Left forelimb (tissue), 1 donor: Measurements from ENCODE around the gene NDUFV1.
"Not testable (repeated sequence)": the region's sequence is repeated elsewhere in the genome, so short reads cannot be mapped to it uniquely, and the experiment has no call there.

Source experiments
- DNase-seq: peaks from one replicate; pipeline ENCODE4 v3.0.0-alpha.2; 2018; ENCODE audit warnings: low spot score

The NDUFV1 gene

GRCh38 chr11:67611704-67612587, 5.2 kb downstream of the NDUFV1 start:
- no peak for DNase-seq

DNA sequence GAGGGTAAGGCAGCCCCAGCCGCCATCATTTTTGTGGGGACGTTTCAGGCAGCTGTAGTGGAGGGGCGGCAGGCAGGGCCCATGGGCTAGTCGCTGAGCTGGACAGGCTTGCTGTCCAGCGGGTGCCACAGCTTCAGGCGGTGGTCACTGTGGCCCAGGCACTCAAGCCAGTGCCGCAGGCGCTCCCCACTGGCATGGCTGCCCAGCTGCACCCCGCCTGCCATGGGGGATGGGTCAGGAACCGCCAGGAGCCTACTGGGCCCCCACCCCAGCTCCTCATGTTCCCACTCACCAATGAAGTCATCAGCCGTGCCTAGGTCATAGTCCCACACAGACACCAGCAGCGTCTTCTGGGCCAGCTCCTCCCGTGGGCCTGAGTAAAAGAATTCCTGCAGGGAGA, 6.0 kb downstream of the NDUFV1 start:
- DNase-seq: no peak

DNA sequence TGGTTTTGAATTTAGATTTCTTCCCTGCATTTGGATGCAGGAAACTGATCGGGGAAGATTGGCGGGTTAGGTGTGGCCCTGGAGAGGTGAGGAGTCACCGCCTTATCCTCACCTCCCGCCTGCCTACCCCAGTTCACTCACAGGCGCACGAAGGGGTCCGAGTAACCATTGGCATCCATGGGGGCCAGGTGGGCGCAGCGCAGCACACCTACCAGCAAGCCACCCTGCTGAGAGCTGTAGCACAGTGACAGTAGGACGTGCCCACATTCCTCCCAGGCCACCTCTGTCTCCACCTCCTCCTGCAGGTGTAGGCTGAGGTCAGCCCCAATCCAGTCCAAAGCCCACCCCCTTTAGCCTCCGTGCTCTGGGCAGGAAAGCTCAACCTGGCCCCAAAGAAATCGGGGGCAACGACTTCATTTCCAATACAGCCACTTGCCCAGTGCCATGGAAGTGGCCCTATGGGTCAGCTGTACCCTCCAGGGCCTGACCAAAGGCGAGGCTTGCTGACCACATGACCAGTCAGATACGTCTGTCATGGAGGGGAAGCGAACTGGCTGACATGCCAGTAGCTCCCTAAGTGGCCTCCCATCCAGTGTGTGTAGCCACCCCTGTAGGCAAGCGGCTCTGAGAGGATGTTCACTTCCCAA, 6.7 kb downstream of the NDUFV1 start:
- DNase-seq: no peak

DNA sequence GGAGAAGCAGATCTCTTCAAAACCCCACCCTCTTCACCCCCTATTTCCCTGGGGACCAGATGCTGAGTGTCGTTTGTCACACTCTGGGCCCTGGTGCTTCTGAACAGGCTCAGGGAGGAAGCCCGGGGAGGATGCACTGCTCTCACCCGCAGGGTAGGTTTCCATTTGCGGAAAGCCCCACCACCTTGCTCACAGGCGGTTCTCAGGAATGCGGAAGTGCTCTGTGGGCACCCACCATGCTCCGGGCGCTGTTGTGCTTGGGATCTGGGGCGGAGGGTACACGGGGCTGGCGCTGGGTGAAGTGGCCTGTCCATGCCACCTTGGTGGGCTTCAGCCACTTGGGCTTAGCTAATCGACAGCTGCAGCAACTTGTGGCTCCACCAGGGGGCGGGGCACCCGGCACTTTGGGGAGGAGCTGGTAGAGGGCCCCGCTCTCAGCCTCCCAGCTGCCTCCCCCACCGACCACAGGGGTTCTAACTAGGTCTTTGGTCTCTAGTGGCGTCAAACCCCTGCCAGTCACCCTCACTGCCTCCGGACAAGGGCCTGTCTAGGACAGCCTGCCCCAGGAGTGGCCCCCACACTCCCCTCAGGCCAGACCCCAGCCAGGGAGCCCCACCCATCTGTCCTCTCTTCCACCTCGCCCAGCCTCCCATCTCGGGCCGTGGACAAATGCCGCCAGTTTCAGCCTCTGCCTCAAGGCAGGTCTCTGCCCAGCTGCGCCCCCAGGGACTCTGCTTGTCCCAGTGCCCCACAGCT, 7.4 kb downstream of the NDUFV1 start:
- DNase-seq: no peak

GRCh38 chr11:67614730-67615714, 8.3 kb downstream of the NDUFV1 start:
- no peak for DNase-seq

GRCh38 chr11:67615728-67616430, 9.1 kb downstream of the NDUFV1 start:
- DNase-seq: no peak

DNA sequence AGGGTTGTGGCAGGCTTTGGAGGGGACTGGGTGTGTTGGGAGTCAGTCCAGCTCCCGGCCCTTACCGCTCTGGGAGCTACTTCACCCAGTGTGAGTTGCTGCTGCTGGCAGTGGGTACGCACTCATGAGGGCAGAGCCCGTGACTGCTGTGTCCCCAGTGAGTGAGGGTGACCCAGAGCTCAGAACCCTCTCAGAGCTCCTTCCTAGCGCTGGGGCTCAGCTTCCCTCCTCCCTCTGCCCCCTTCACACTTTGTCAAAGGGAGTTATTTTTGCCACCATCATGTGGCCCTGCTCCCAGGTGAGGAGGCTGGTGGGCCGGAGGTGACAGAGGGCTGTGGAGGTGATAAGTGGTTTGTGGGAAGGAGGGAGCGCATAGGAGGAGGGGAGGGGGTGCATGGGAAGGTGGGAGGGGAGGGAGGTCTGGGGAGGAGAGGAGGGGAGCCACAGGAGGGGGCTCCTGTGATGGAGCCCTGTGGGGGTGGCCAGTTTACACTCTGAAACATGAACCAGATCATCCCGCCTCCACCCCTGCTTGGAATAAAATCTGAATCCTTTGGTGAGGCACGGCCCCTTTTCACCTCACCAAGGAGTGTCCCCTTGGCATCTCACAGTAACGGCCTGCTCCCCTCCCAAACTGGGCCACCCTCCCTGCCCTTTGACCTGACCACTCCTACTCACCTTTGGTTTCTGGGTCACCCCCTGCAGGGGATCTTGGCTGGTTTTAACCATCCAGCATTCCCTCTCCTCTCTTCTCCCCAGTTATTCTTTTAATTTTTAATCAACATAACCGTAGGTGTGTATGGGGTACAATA, 9.9 kb downstream of the NDUFV1 start:
- no peak for DNase-seq

DNA sequence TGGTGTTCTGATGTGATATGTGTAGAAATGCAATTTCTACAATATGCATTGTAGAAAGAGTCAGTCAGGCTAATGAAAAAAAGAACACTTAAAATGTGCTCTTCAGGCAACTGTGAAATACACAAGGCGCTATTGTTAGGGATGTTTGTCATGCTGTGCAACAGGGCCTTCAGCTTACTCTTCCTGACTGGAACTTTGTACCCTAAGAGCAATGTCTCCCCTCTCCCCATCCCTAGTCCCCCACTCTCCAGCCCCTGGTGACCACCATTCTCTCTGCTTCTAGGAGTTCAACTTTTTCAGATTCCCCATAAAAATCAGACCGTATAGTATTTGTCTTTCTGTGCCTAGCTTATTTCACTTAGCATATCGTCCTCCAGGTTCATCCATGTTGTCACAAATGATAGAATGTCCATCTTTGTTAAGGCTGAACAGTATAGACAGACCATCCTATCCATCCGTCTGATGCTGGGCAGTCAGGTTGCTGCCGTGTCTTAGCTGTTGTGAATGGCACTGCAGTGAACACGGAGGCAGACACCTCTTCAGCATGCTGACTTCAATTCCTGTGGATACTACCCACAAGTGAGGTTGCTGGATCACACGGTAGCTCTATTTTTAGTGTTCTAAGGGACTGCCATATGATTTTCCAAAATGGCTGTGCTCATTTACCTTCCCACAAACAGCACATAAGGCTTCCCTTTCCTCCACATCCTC, 10.7 kb downstream of the NDUFV1 start:
- DNase-seq: no peak

- not testable (repeated sequence) for DNase-seq
These were observed 12.3 kb downstream of the NDUFV1 start for GRCh38 chr11:67618901-67619659.

- not testable (repeated sequence) for DNase-seq
These were observed 13.2 kb downstream of the NDUFV1 start for GRCh38 chr11:67619683-67620618.

GRCh38 chr11:67620621-67621020, 13.9 kb downstream of the NDUFV1 start:
- DNase-seq: not testable (repeated sequence)

DNA sequence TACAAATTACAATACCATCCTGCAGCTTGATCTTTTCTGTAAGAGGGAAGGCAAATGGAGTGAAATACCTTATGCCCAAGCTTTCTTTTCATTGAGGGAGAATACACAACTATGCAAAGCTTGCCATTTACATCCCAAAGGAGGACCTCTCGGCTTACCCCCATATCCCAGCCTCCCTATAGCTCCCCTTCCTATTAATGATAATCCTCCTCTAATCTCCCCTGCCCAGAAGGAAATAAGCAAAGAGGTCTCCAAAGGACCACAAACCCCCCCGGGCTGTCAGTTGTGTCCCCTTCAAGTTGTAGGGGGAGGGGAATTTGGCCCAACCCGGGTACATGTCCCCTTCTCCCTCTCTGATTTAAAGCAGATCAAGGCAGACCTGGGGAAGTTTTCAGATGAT, 15.2 kb downstream of the NDUFV1 start:
- DNase-seq: not testable (repeated sequence)

- DNase-seq: not testable (repeated sequence)
These were observed 16.2 kb downstream of the NDUFV1 start for GRCh38 chr11:67622905-67623304.

- DNase-seq: not testable (repeated sequence)
These were observed 17.1 kb downstream of the NDUFV1 start for GRCh38 chr11:67623795-67624194.

GRCh38 chr11:67626131-67626833, 19.5 kb downstream of the NDUFV1 start:
- not testable (repeated sequence) for DNase-seq

GRCh38 chr11:67626970-67627369, 20.2 kb downstream of the NDUFV1 start:
- peak; percentile 59 for DNase-seq

GRCh38 chr11:67627441-67627811, 20.7 kb downstream of the NDUFV1 start:
- peak; percentile 55 for DNase-seq
